Thoracic aorta (tissue), 2 donors: ENCODE results near the gene CCNJ. TPM values are rescaled to one million over a fixed set of nuclear protein-coding genes. Genes with fewer than 3 reads are reported as not detected.
"Not testable (repeated sequence)": the region's sequence is repeated elsewhere in the genome, so short reads cannot be mapped to it uniquely, and the experiment has no call there.

Experiments used
- ATAC-seq: fragments of 150-250 bp; one replicate; pipeline ENCODE4 v1.8.0; 2017; ENCODE audit warnings: low read depth; ENCODE audit not compliant: insufficient number of reproducible peaks, low FRiP score
- DNase-seq: peaks from one replicate; pipeline ENCODE4 v3.0.0-alpha.2; 2020; ENCODE audit warnings: low spot score
- H3K27ac ChIP-seq, 2 donors: fragments of 200-600 bp; sonication (generic); 1 replicate in 1 of 2; 2 replicates in 1 of 2; pipeline ENCODE4 v1.5.1; 2016; ENCODE audit warnings: mild to moderate bottlenecking in 2 of 2, moderate library complexity in 2 of 2
- H3K27me3 ChIP-seq: fragments of 200-600 bp; sonication (generic); replicated peaks from 2 replicates; pipeline ENCODE4 v1.6.0; 2016; ENCODE audit warnings: mild to moderate bottlenecking; ENCODE audit not compliant: insufficient read depth
- H3K36me3 ChIP-seq: fragments of 200-600 bp; sonication (generic); one replicate; pipeline ENCODE4 v1.5.1; 2016
- H3K4me1 ChIP-seq, 2 donors: fragments of 200-600 bp; sonication (generic); 1 replicate in 1 of 2; 2 replicates in 1 of 2; pipeline versions ENCODE4 v1.5.1 to v1.6.0; 2016; ENCODE audit warnings: low read depth in 2 of 2, mild to moderate bottlenecking in 1 of 2; ENCODE audit not compliant: control insufficient read depth in 1 of 2
- H3K4me3 ChIP-seq: fragments of 200-600 bp; sonication (generic); 2 replicates; pipeline ENCODE4 v1.5.1; 2016; ENCODE audit warnings: mild to moderate bottlenecking
- H3K9me3 ChIP-seq: fragments of 200-600 bp; sonication (generic); 2 replicates; pipeline ENCODE4 v1.5.1; 2016
- CTCF ChIP-seq: fragments of 200-600 bp; sonication (generic); IDR thresholded peaks from one replicate; pipeline ENCODE4 v1.5.1; 2019; ENCODE audit warnings: antibody characterized with exemption
- total RNA-seq, 2 donors: library from RNA; depleted of rRNA; stranded (reverse); fragments of >200 nt; gene quantifications; one replicate each; pipeline versions ENCODE4 v1.1.0 to v1.2.3, GENCODE V29; 2016

Gene CCNJ
- total RNA-seq, 2 donors from 2014 or later, result 6.5 to 8.8 TPM

- no peak for TF ChIP-seq CTCF
Observed at GRCh38 chr10:96046546-96046945, 3.2 kb downstream of the CCNJ start.

GRCh38 chr10:96047004-96047649, 3.7 kb downstream of the CCNJ start:
- Histone ChIP-seq H3K27ac (no peak overlapping the region), H3K4me3 (no peak overlapping the region), H3K36me3 (no peaks in the 10 kb centered on the region), H3K27me3 (no peaks in the 10 kb centered on the region), H3K4me1 (peaks cover 3 to 22% of the 10 kb centered on the region in 2 donors), H3K9me3 (no peaks in the 10 kb centered on the region)
- DNase-seq, result no peak
- no peak for ATAC-seq
- no peak for TF ChIP-seq CTCF

More at GRCh38 chr10:96046546-96046945, 3.2 kb downstream of the CCNJ start:
- no peak for ATAC-seq
- no peaks in the 10 kb centered on the region for H3K9me3 ChIP-seq
- no peak overlapping the region for H3K27ac ChIP-seq
- no peaks in the 10 kb centered on the region for H3K36me3 ChIP-seq
- no peaks in the 10 kb centered on the region for H3K27me3 ChIP-seq
- no peak for DNase-seq
- H3K4me1 ChIP-seq, result peaks cover 3 to 22% of the 10 kb centered on the region in 2 donors
- H3K4me3 ChIP-seq, result no peak overlapping the region

GRCh38 chr10:96047925-96048324, 4.5 kb downstream of the CCNJ start:
- not testable (repeated sequence) for H3K9me3 ChIP-seq, DNase-seq, H3K36me3 ChIP-seq, H3K4me3 ChIP-seq, H3K27ac ChIP-seq, H3K27me3 ChIP-seq, ATAC-seq
- peaks cover 0 to 17% of the 10 kb centered on the region in 2 donors for H3K4me1 ChIP-seq

GRCh38 chr10:96049340-96049739, 6.0 kb downstream of the CCNJ start:
- Histone ChIP-seq H3K4me3 (no peak overlapping the region), H3K27me3 (no peaks in the 10 kb centered on the region), H3K4me1 (peaks cover 0 to 15% of the 10 kb centered on the region in 2 donors), H3K27ac (no peak overlapping the region), H3K36me3 (no peaks in the 10 kb centered on the region), H3K9me3 (no peaks in the 10 kb centered on the region)
- no peak for ATAC-seq
- no peak for DNase-seq
- no peak for TF ChIP-seq CTCF

GRCh38 chr10:96053985-96054384, 10.6 kb downstream of the CCNJ start:
- no peak for ATAC-seq
- DNase-seq, result no peak
- TF ChIP-seq CTCF, result no peak
- Histone ChIP-seq H3K27me3 (no peaks in the 10 kb centered on the region), H3K9me3 (no peaks in the 10 kb centered on the region), H3K4me3 (no peak overlapping the region), H3K27ac (no peak overlapping the region), H3K4me1 (no peaks in the 10 kb centered on the region), H3K36me3 (peaks cover 18% of the 10 kb centered on the region)

- ATAC-seq (no peak), DNase-seq (no peak)
- Histone ChIP-seq H3K4me1 (no peaks in the 10 kb centered on the region), H3K4me3 (no peak overlapping the region), H3K9me3 (no peaks in the 10 kb centered on the region), H3K36me3 (peaks cover 22% of the 10 kb centered on the region), H3K27ac (no peak overlapping the region), H3K27me3 (no peaks in the 10 kb centered on the region)
- TF ChIP-seq CTCF, result no peak
Observed at GRCh38 chr10:96056787-96057186, 13.4 kb downstream of the CCNJ start.
